GM10266 (cell line): ENCODE measurements around the gene LARGE2.

Source experiments
- DNase-seq: peaks from one replicate; pipeline ENCODE4 v3.0.0; 2012; ENCODE audit errors: extremely low spot score
- CTCF ChIP-seq: IDR thresholded peaks from 2 replicates; pipeline ENCODE4 v1.5.1; 2012; ENCODE audit warnings: mild to moderate bottlenecking, low read depth; ENCODE audit not compliant: control insufficient read depth, insufficient read depth; ENCODE audit errors: missing control alignments

LARGE2 gene

GRCh38 chr11:45889555-45889954 is 32.9 kb upstream of the LARGE2 start:
- TF ChIP-seq CTCF = no peak
- no peak for DNase-seq

- no peak for TF ChIP-seq CTCF
- DNase-seq = no peak
Observed at GRCh38 chr11:45889966-45890365, 32.5 kb upstream of the LARGE2 start.

- TF ChIP-seq CTCF = no peak
- no peak for DNase-seq
Observed at GRCh38 chr11:45890886-45891550, 31.4 kb upstream of the LARGE2 start.

GRCh38 chr11:45892856-45893255 is 29.6 kb upstream of the LARGE2 start:
- DNase-seq = no peak
- no peak for TF ChIP-seq CTCF

- no peak for DNase-seq
- no peak for TF ChIP-seq CTCF
Observed at GRCh38 chr11:45894555-45895247, 27.8 kb upstream of the LARGE2 start.

- no peak for DNase-seq
- TF ChIP-seq CTCF = no peak
Observed at GRCh38 chr11:45895553-45896259, 26.8 kb upstream of the LARGE2 start.
